CD14-positive monocyte (primary cell): Measurements from ENCODE around the gene FAM221B. TPM values are rescaled to one million over a fixed set of nuclear protein-coding genes. Genes with fewer than 3 reads are reported as not detected.

ENCODE experiments used
- DNase-seq, 3 donors: peaks; one replicate each; pipeline ENCODE4 v3.0.0-alpha.2; 2011 to 2022
- H2AFZ ChIP-seq: 2 replicates; pipeline ENCODE4 v1.6.0; 2012; ENCODE audit warnings: mild to moderate bottlenecking, low read depth, low read length, inconsistent platforms; ENCODE audit not compliant: insufficient read depth, poor library complexity, severe bottlenecking
- H3K27ac ChIP-seq, 2 donors: 1 replicate in 1 of 2; 2 replicates in 1 of 2; pipeline ENCODE4 v1.5.1; 2012 to 2013; ENCODE audit warnings: low read length in 2 of 2, control low read depth in 1 of 2, inconsistent platforms in 1 of 2, low read depth in 1 of 2, mild to moderate bottlenecking in 1 of 2
- H3K27me3 ChIP-seq, 2 donors: one replicate each; pipeline versions ENCODE4 v1.6.0 to v1.6.1; 2011 to 2013; ENCODE audit warnings: low read length in 2 of 2; ENCODE audit not compliant: control insufficient read depth in 2 of 2, insufficient read depth in 2 of 2
- H3K36me3 ChIP-seq, 2 donors: replicated peaks in 1 of 2; 1 replicate in 1 of 2; 2 replicates in 1 of 2; pipeline versions ENCODE4 v1.5.1 to v1.6.1; 2012 to 2013; ENCODE audit warnings: low read length in 2 of 2, control low read depth in 1 of 2, inconsistent platforms in 1 of 2, mild to moderate bottlenecking in 1 of 2; ENCODE audit not compliant: insufficient read depth in 2 of 2, control insufficient read depth in 1 of 2
- H3K4me1 ChIP-seq, 2 donors: 1 replicate in 1 of 2; 2 replicates in 1 of 2; pipeline versions ENCODE4 v1.5.1 to v1.6.1; 2012 to 2013; ENCODE audit warnings: low read length in 2 of 2, control low read depth in 1 of 2, inconsistent platforms in 1 of 2, mild to moderate bottlenecking in 1 of 2, moderate library complexity in 1 of 2; ENCODE audit not compliant: insufficient read depth in 2 of 2, control insufficient read depth in 1 of 2
- H3K4me2 ChIP-seq: replicated peaks from 2 replicates; pipeline ENCODE3; 2012; ENCODE audit warnings: low read length, moderate library complexity, mild to moderate bottlenecking; ENCODE audit not compliant: poor library complexity, severe bottlenecking; ENCODE audit errors: extremely low read depth
- H3K4me3 ChIP-seq, 3 experiments: fragments of 200-600 bp in 1 of 3; sonication (generic) in 1 of 3; replicated peaks in 1 of 3; 1 replicate in 2 of 3; 2 replicates in 1 of 3; pipeline ENCODE4 v1.5.1; 2011 to 2013; ENCODE audit warnings: low read length in 3 of 3, mild to moderate bottlenecking in 3 of 3, control low read depth in 2 of 3, low read depth in 2 of 3, inconsistent platforms in 1 of 3, moderate library complexity in 1 of 3
- H3K79me2 ChIP-seq: 2 replicates; pipeline ENCODE4 v1.6.0; 2012; ENCODE audit warnings: mild to moderate bottlenecking, control low read depth, inconsistent platforms, low read length, moderate library complexity; ENCODE audit not compliant: insufficient read depth
- H3K9ac ChIP-seq: 2 replicates; pipeline ENCODE4 v1.6.0; 2017; ENCODE audit warnings: low read length, mild to moderate bottlenecking; ENCODE audit not compliant: insufficient read depth, poor library complexity, severe bottlenecking
- H3K9me3 ChIP-seq, 2 donors: replicated peaks in 1 of 2; 1 replicate in 1 of 2; 2 replicates in 1 of 2; pipeline versions ENCODE4 v1.5.1 to v1.6.1; 2012 to 2013; ENCODE audit warnings: low read length in 2 of 2, control low read depth in 1 of 2; ENCODE audit not compliant: control insufficient read depth in 1 of 2, insufficient read depth in 1 of 2
- H4K20me1 ChIP-seq: 2 replicates; pipeline ENCODE4 v1.6.0; 2012; ENCODE audit warnings: mild to moderate bottlenecking, low read length, control low read depth, moderate library complexity; ENCODE audit not compliant: insufficient read depth
- H3K27ac Mint-ChIP-seq, 7 donors: one replicate each; pipeline ENCODE4 v1.8.0; 2020; ENCODE audit warnings: mild to moderate bottlenecking in 7 of 7, mixed read lengths in 7 of 7, moderate library complexity in 6 of 7, inconsistent platforms in 2 of 7
- H3K27me3 Mint-ChIP-seq, 3 donors: one replicate each; pipeline ENCODE4 v1.8.0; 2021 to 2022; ENCODE audit warnings: low read depth in 3 of 3, mild to moderate bottlenecking in 3 of 3, mixed read lengths in 3 of 3, moderate library complexity in 3 of 3, inconsistent platforms in 1 of 3
- H3K36me3 Mint-ChIP-seq, 2 donors: one replicate each; pipeline ENCODE4 v1.8.0; 2020; ENCODE audit warnings: mixed read lengths in 2 of 2, inconsistent platforms in 1 of 2, mild to moderate bottlenecking in 1 of 2
- H3K4me1 Mint-ChIP-seq: one replicate; pipeline ENCODE4 v1.8.0; 2020; ENCODE audit warnings: mild to moderate bottlenecking, mixed read lengths
- H3K4me3 Mint-ChIP-seq, 2 donors: one replicate each; pipeline ENCODE4 v1.8.0; 2020; ENCODE audit warnings: mild to moderate bottlenecking in 2 of 2, mixed read lengths in 2 of 2, moderate library complexity in 1 of 2
- H3K9me3 Mint-ChIP-seq, 7 donors: one replicate each; pipeline ENCODE4 v1.8.0; 2020 to 2022; ENCODE audit warnings: mixed read lengths in 7 of 7, mild to moderate bottlenecking in 6 of 7, moderate library complexity in 6 of 7, inconsistent platforms in 2 of 7
- WGBS: methylation state at CpG from one replicate; pipeline ENCODE4 v1.1.5; 2013; ENCODE audit warnings: missing lambda C conversion rate; ENCODE audit not compliant: insufficient coverage; 5-methylcytosine and 5-hydroxymethylcytosine counted together
- intact Hi-C, 2 donors: fragments of 100-400 bp; cut with micrococcal nuclease; formaldehyde crosslinking; loops; one replicate each; pipeline versions ENCODE4 v1.15.0 to v1.15.1; 2023
- polyA plus RNA-seq, 3 donors: library from polyadenylated mRNA; depleted of rRNA in 1 of 3; unstranded in 2 of 3; stranded (reverse) in 1 of 3; fragments of 300-500 nt in 2 of 3; fragments of >200 nt in 1 of 3; fragmentation: Illumina TruSeq in 2 of 3; gene quantifications; 1 replicate in 2 of 3; 2 replicates in 1 of 3; pipeline ENCODE4 v1.2.3, GENCODE V29; 2012 to 2021
- TF ChIP-seq, protein P1 (sequence below): fragments of 200-600 bp; IDR thresholded peaks from one replicate; pipeline ENCODE4 v1.8.0; 2022; ENCODE audit warnings: antibody characterized with exemption, mild to moderate bottlenecking

FAM221B gene
- polyA plus RNA-seq, 3 donors, result 0.05 to 0.63 TPM; not detected in 1

DNA sequence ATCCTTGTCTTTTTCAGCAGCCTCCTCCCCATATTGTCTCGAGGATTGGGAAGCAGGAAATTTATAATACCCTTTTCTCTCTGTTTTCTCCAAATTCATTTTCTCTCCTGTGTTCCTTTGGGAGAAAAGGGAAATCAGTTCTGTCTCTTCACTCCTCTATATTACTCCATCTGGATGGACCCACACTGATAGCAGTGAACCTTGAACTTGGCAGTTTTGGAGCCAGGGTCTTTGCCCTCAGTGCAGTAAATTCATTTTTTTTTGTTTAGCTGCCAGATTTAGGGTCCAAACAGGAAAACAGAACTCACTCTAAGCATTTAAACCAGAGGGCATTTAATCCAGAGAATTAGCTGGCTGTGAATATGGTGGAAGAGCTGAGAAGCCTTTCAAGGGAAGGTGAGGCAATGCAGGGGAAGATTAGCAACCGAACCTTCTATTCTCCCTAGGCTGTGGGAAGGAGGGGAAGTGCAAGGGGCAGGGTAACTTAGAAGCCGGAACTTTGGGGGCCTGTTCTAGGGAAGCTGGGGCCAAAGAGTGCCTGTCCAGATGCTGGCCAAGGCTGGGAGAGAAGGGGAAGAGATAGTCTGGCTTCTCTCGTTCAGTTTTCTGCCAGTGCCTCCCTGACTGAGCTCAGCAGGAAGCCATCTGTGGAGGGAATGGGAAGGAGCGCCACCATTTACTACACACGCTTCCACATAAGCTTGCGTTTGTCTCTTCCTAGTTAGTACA, 53.5 kb downstream of the FAM221B start:
- Mint-ChIP-seq H3K9me3 (no peaks in the 10 kb centered on the region), H3K4me1 (peaks cover 16% of the 10 kb centered on the region), H3K27ac (peak overlapping the region in 5 of 7 donors; percentile 21 to 80 (median 69)), H3K36me3 (no peaks in the 10 kb centered on the region), H3K27me3 (peaks cover 0 to 2% (median 1%) of the 10 kb centered on the region in 3 donors), H3K4me3 (peak overlapping the region in 1 of 2 donors; percentile 57)
- intact Hi-C loops, result no loop called here
- Histone ChIP-seq H3K79me2 (no peaks in the 10 kb centered on the region), H3K9ac (no peak overlapping the region), H3K4me1 (peaks cover 15 to 16% of the 10 kb centered on the region in 2 donors), H2AFZ (peak overlapping the region; percentile 49), H3K4me2 (peak overlapping the region; percentile 46), H4K20me1 (no peaks in the 10 kb centered on the region), H3K9me3 (no peaks in the 10 kb centered on the region), H3K27ac (peak overlapping the region in 1 of 2 donors; percentile 32), H3K4me3 (peak overlapping the region in 1 of 3 experiments; percentile 18), H3K36me3 (no peaks in the 10 kb centered on the region), H3K27me3 (no peaks in the 10 kb centered on the region)
- DNase-seq, result peak; percentile 32 to 43 (median 40)
- TF ChIP-seq, protein P1, sequence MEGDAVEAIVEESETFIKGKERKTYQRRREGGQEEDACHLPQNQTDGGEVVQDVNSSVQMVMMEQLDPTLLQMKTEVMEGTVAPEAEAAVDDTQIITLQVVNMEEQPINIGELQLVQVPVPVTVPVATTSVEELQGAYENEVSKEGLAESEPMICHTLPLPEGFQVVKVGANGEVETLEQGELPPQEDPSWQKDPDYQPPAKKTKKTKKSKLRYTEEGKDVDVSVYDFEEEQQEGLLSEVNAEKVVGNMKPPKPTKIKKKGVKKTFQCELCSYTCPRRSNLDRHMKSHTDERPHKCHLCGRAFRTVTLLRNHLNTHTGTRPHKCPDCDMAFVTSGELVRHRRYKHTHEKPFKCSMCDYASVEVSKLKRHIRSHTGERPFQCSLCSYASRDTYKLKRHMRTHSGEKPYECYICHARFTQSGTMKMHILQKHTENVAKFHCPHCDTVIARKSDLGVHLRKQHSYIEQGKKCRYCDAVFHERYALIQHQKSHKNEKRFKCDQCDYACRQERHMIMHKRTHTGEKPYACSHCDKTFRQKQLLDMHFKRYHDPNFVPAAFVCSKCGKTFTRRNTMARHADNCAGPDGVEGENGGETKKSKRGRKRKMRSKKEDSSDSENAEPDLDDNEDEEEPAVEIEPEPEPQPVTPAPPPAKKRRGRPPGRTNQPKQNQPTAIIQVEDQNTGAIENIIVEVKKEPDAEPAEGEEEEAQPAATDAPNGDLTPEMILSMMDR, result no peak
- WGBS, result 0% methylated on average over 2 of the region's 7 CpGs

DNA sequence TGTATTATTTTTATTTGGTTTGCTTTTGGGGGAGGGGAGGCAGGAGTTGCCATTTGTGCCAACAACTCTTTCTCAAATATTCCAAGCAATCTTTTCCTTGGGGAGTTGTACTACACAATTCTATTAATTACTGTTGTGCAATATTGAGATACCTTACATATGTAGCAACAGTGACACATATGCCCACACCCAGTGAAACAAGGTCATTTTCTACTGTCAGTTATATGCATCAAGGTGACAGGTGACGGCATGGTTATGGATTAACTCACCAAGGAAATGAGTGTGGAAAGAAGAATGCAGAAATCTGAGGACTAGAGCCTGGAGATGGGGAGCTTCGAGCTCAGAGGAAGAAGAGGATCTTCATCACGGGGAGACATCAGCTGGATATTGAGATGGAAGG, 56.6 kb downstream of the FAM221B start:
- intact Hi-C loops, result no loop called here
- no peak for DNase-seq
- WGBS, result 100% methylated on average over 2 of the region's 3 CpGs
- no peaks in the 10 kb centered on the region for H4K20me1 ChIP-seq
- H3K4me2 ChIP-seq, result no peak overlapping the region
- no peaks in the 10 kb centered on the region for H3K27me3 ChIP-seq
- H2AFZ ChIP-seq, result no peak overlapping the region
- no peaks in the 10 kb centered on the region for H3K79me2 ChIP-seq
- peaks cover 15 to 16% of the 10 kb centered on the region in 2 donors for H3K4me1 ChIP-seq
- H3K27ac ChIP-seq, result no peak overlapping the region
- H3K36me3 ChIP-seq, result no peaks in the 10 kb centered on the region
- Mint-ChIP-seq H3K27me3 (peaks cover 0 to 2% (median 1%) of the 10 kb centered on the region in 3 donors), H3K4me1 (peaks cover 16% of the 10 kb centered on the region), H3K4me3 (no peak overlapping the region), H3K36me3 (no peaks in the 10 kb centered on the region), H3K27ac (no peak overlapping the region), H3K9me3 (no peaks in the 10 kb centered on the region)
- TF ChIP-seq, protein P1, result no peak
- no peak overlapping the region for H3K4me3 ChIP-seq
- H3K9ac ChIP-seq, result no peak overlapping the region
- no peaks in the 10 kb centered on the region for H3K9me3 ChIP-seq
